GM18498 (cell line): Measurements from ENCODE around the gene KISS1.

Experiments
- ATAC-seq: cut with Tn5 transposase; IDR thresholded peaks from one replicate; pipeline ENCODE4 v1.9.1; 2021; ENCODE audit warnings: mild to moderate bottlenecking, moderate library complexity; ENCODE audit not compliant: unreplicated experiment

Gene KISS1

GRCh38 chr1:204218552-204218951 lies 22.3 kb upstream of the KISS1 start:
- ATAC-seq, result no peak

GRCh38 chr1:204217648-204218000 lies 21.3 kb upstream of the KISS1 start:
- no peak for ATAC-seq

DNA sequence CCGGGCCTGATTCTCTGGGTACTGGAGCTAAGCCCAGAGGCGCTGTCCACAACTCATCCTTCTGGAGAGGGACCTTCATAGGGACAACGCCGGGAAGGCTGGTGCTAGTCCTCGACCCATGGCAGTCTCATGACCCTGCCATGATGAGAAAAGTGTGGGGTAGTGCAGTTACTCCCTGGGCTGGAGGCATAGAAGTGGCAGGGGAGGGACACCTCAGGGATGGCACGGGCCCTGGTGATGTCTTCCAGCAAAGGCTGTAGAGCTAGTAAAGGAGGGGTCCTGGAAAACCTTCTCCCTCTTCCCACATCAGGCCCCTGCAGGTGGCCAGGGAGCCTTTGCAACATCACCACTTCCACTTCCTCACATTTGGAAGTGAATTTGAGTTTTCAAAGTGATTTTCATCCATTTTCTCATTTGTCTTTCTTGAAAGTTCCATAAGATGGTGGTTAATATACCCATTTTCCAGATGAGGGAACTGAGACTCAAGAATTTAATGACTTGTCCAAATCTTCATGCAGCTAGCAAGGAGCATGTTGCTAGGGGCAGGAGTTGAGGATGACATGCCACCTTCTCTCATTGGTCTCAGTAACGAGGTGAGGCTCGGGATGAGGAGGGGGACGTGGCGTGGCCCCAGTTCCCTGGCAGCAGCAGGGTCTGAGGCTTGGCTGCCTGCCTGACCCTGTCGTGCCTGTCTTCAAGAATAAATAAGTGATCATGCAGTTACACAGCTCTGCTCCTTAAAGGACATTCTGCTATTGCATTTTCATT lies 20.8 kb upstream of the KISS1 start:
- no peak for ATAC-seq

GRCh38 chr1:204216236-204216635 lies 19.9 kb upstream of the KISS1 start:
- ATAC-seq, result no peak

DNA sequence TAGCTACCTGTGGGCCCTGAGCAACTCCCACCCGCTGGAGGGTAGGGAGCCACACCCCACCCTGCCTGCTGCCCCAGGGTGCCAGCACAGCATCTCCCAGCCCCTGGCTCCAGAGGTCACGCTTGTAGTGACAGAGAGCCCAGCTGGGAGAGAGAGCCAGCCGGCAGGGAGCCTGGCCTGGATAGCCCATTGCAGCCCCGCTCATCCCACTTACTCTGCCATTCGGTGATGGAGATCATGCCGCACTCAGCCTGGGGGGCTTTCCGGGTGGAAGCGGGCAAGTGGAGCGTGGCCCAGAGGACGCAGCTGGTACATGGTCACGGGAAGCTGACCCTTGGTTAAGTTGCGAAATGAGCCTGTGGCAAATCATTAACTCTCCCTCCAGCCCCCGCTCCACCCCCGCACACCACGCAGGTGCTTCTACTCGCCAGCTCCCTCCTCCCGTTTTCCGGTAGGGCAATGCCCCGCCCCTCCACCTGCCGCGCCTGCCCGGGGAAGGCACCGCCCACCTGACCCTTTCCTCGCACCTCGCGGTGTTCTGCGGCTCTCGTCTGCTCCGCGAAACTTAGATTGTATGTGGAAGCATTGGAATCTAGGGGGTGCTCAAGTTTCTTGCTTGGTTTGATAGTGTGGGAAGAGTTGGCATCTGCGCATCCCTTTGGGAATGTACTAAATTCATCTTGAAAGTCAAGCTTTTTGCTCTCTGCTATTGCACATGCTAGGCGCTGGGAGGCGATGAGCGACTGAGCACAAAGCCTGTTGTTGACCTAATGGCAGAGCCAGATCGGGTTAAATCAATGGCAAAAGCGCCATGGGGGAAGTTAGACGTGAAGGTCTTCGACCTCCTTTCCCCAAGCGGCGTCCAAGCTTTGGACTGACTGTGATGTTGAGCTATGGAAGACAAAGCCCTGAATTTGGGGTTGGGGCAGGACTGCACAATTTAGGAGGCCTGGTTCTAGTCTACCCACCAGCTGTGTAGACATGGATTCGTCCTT lies 17.7 kb upstream of the KISS1 start, which contains the start of gene GOLT1A:
Gene GOLT1A (minus strand): TSS at position 321 of the 995 bp plus-strand sequence. CDS start 82 bp downstream, at position 239.
- peak; percentile 76 for ATAC-seq

DNA sequence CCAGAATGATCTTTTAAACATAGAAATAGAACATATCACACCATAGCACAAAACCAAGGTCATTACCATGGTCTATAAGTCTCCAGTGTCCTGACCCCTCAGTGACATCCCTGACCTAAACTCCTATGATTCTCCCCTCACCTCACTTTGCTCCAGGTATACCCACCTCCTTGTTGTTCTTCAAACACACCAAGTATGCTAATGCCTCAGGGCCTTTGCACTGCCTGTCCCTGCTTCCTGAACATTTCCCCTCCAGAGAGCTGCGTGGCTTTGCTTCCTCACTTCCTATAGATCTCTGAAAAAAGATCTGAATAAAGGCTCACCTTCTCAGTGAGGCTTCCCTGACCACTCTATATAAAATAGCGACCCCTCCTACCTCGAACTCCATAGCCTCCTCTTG lies 16.4 kb upstream of the KISS1 start:
- ATAC-seq, result no peak

DNA sequence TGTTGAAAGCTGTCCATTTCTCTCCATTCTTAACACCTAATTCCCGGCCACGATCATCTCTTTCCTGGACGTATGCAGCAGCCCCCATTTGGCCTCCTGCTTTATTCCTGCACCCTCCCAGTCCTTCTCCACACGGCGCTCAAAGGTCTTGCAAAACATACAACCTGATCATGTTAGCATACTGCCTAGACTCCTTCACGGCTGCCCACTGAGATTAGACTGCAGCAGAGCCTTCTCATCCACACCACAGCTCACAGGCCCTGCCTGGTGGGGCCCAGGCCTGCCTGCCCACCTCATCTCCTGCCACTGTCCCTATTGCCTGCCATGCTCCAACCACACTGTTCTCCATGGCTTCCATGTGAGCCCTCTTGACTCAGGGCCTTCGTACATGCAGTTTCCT lies 14.8 kb upstream of the KISS1 start:
- no peak for ATAC-seq

DNA sequence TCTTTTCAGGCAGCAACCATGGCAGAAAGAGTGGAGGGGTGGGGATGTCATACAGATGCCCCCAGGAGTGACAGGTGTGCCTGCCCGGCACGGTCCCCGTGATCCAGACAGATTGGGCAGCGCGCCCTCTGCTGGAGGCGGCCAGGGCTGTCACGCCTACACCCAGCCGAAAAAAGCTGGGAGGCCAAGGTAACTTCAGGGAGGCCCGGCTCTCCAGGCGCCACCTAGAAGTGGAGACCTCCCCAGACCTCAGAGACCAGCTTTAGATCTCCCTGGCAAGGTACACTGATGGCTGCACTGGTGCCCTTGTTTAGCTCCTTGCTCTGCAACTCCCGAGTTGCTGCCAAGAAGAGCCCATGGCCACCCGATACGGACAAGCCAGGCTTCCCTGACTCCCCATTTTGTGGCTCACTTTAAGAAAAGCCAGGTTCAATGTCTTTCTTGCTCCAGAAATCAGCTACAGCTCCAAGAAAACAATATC lies 10.9 kb upstream of the KISS1 start:
- no peak for ATAC-seq

- ATAC-seq, result no peak
Observed at GRCh38 chr1:204206121-204206520, 9.8 kb upstream of the KISS1 start.

GRCh38 chr1:204205486-204205885 lies 9.2 kb upstream of the KISS1 start:
- ATAC-seq, result no peak

DNA sequence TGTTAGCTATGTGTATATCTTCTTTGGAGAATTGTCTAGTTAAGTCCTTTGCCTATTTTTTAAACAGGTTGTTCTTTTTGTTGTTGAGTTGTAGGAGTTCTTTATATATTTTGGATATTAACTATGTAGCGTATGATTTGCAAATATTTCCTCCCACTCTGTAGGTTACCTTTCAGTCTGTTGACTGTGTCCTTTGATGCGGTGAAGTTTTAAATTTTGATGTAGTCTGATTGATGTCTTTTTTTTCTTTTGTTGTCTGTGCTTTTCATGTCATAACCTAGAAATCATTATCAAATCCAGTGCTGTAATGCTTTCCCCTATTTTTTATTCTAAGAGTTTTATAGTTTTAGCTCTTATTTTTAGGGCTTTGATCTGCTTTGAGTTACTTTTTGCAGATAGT lies 8.7 kb upstream of the KISS1 start:
- ATAC-seq, result no peak

- no peak for ATAC-seq
Observed at GRCh38 chr1:204203206-204203767, 7.0 kb upstream of the KISS1 start.

GRCh38 chr1:204202481-204202880 lies 6.2 kb upstream of the KISS1 start:
- ATAC-seq, result no peak

GRCh38 chr1:204201348-204202040 lies 5.2 kb upstream of the KISS1 start:
- ATAC-seq, result no peak

- ATAC-seq, result no peak
Observed at GRCh38 chr1:204199579-204199978, 3.3 kb upstream of the KISS1 start.

DNA sequence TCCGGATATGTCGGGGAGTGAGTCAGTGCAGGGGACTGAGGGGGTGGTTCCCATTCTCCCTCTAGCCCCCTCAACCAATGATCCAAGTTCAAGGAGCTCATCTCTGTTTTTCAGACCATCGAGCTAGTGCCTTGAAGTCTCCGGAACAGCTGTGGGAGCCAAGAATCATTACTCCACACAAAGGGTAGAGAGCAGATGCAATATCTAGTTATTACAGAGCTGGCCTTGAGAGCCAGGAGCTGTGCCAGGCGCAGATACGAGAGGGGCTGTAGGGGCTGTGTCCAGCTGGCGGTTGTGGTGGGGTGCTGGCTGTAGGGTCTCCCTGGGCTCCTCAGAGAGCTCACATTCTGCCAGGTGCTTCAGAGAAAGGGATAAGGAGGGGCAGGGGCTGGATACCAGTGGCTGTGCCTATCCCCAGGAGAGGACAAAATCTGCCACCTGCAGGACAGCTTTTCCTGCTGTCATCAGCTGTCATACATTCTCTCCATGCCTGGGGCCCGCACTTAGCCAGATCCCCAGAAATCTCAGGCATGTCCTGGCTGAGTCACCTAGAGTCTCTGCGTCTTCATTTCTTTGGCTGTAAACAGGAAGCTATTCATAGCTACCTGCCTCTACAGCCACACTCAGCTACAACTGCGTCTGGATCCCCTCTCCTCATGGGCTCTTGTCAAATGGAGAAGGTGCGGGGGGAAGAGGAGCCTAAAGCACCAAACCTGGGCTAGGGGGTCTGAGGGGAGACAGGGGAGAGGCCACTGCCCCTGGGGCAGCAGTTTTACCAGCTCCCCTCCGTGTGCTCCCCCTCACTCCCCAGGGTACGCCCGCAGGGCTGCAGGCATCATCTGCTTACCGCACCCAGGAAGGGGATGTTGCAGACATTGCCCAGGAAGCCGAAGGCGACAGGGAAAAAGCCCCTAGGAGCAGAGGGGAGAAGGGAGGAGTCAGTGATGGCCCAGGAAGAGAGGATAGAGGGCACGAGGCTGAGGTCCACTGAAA lies 2.4 kb upstream of the KISS1 start:
- no peak for ATAC-seq

GRCh38 chr1:204197068-204197467 lies 777 bp upstream of the KISS1 start:
- no peak for ATAC-seq

DNA sequence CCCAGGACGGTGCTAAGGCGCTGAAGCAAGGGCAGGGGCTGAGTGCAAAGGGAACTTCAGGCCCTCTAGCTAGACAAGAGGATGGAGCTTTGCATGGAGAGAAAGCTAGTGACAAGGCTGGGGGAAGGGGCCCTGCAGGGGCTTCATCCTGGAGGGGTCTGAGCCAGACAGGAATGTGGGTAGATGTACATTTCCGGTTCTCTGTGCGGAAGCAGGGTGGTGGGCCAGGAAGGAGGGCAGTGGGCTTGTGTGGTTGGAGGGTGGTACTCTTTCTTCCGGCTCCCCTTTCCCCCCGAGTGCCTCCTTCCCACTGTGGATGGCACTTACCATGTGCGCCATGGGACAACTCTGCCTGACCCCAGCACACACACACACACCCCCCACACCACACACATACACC lies 1.5 kb downstream of the KISS1 start:
- ATAC-seq, result no peak

DNA sequence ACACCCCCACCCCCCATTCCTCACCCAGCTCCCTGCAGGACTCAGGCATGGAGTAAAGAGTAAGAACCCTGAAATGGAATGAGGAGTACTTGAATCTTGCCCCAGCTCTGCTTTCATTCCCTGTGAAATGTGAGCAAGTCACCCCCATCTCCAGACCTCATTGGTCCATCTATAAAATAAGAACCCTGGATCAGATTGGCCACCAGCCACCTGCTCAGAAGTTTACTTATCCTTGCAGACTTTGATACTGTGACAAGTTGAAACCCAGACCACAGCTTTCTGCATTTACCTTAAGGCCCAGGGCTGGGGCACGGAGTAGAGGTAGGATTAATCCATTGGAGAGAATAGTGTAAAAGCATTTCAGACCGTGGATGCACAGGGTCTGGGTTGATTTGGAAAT lies 2.2 kb downstream of the KISS1 start:
- no peak for ATAC-seq
